Neuronal stem cell (in vitro differentiated cells): ENCODE results near the gene DSCAM.

Experiments
- DNase-seq: peaks from one replicate; pipeline ENCODE4 v3.0.0-alpha.2; 2013; ENCODE audit warnings: low spot score
- H2AFZ ChIP-seq: one replicate; pipeline ENCODE4 v1.6.1; 2013; ENCODE audit warnings: mild to moderate bottlenecking, low read length, inconsistent platforms
- H2AK5ac ChIP-seq: 2 replicates; pipeline ENCODE4 v1.6.1; 2013; ENCODE audit warnings: low read depth, mild to moderate bottlenecking, inconsistent platforms, low read length, moderate library complexity, mixed read lengths
- H2BK120ac ChIP-seq: 2 replicates; pipeline ENCODE4 v1.6.1; 2013; ENCODE audit warnings: low read depth, mild to moderate bottlenecking, inconsistent platforms, low read length, moderate library complexity, mixed read lengths
- H2BK12ac ChIP-seq: one replicate; pipeline ENCODE4 v1.6.1; 2013; ENCODE audit warnings: low read length, inconsistent platforms
- H2BK15ac ChIP-seq: 2 replicates; pipeline ENCODE4 v1.6.1; 2013; ENCODE audit warnings: mild to moderate bottlenecking, low read length, inconsistent platforms, mixed read lengths
- H2BK5ac ChIP-seq: one replicate; pipeline ENCODE4 v1.6.1; 2013; ENCODE audit warnings: inconsistent platforms, mild to moderate bottlenecking, low read length, moderate library complexity
- H3K14ac ChIP-seq: one replicate; pipeline ENCODE4 v1.6.1; 2013; ENCODE audit warnings: low read length, inconsistent platforms
- H3K18ac ChIP-seq: 2 replicates; pipeline ENCODE4 v1.6.1; 2013; ENCODE audit warnings: low read length, inconsistent platforms
- H3K23ac ChIP-seq: 2 replicates; pipeline ENCODE4 v1.6.1; 2013; ENCODE audit warnings: low read depth, mild to moderate bottlenecking, mixed read lengths, low read length, inconsistent platforms; ENCODE audit not compliant: poor library complexity
- H3K27ac ChIP-seq: replicated peaks from 3 replicates; pipeline ENCODE4 v1.5.1; 2013; ENCODE audit warnings: low read length, inconsistent platforms
- H3K27me3 ChIP-seq, 3 experiments: 2 replicates each; pipeline ENCODE4 v1.6.1; 2013; ENCODE audit warnings: low read length in 3 of 3, mild to moderate bottlenecking in 2 of 3, inconsistent platforms in 1 of 3, low read depth in 1 of 3, mixed read lengths in 1 of 3, moderate library complexity in 1 of 3; ENCODE audit not compliant: control insufficient read depth in 3 of 3, insufficient read depth in 3 of 3
- H3K36me3 ChIP-seq, 2 donors: replicated peaks in 1 of 2; 2 replicates each; pipeline ENCODE4 v1.6.1; 2013; ENCODE audit warnings: low read length in 2 of 2; ENCODE audit not compliant: control insufficient read depth in 2 of 2, insufficient read depth in 2 of 2
- H3K4ac ChIP-seq: 2 replicates; pipeline ENCODE4 v1.6.1; 2013; ENCODE audit warnings: inconsistent platforms, mild to moderate bottlenecking, low read length, moderate library complexity
- H3K4me1 ChIP-seq, 2 donors: 1 replicate in 1 of 2; 2 replicates in 1 of 2; pipeline ENCODE4 v1.6.1; 2013; ENCODE audit warnings: low read length in 2 of 2, low read depth in 1 of 2; ENCODE audit not compliant: control insufficient read depth in 2 of 2, insufficient read depth in 1 of 2
- H3K4me2 ChIP-seq: one replicate; pipeline ENCODE4 v1.6.1; 2013; ENCODE audit warnings: mild to moderate bottlenecking, low read length, inconsistent platforms; ENCODE audit not compliant: insufficient read depth, poor library complexity, severe bottlenecking
- H3K4me3 ChIP-seq, 2 donors: 2 replicates each; pipeline ENCODE4 v1.5.1; 2013; ENCODE audit warnings: low read length in 2 of 2, mild to moderate bottlenecking in 2 of 2, inconsistent platforms in 1 of 2, moderate library complexity in 1 of 2
- H3K79me1 ChIP-seq: one replicate; pipeline ENCODE4 v1.6.1; 2013; ENCODE audit warnings: low read depth, mild to moderate bottlenecking, inconsistent platforms, low read length, moderate library complexity
- H3K9ac ChIP-seq: one replicate; pipeline ENCODE4 v1.6.1; 2013; ENCODE audit warnings: mild to moderate bottlenecking, low read depth, low read length, inconsistent platforms; ENCODE audit not compliant: poor library complexity
- H3K9me3 ChIP-seq, 2 donors: replicated peaks in 1 of 2; 2 replicates each; pipeline versions ENCODE3 to v1.6.1; 2013; ENCODE audit warnings: low read length in 2 of 2, mild to moderate bottlenecking in 2 of 2, inconsistent platforms in 1 of 2, low read depth in 1 of 2, mixed read lengths in 1 of 2, moderate library complexity in 1 of 2; ENCODE audit not compliant: control insufficient read depth in 2 of 2, insufficient read depth in 1 of 2
- H4K8ac ChIP-seq: one replicate; pipeline ENCODE4 v1.6.1; 2013; ENCODE audit warnings: low read depth, mild to moderate bottlenecking, inconsistent platforms, low read length, moderate library complexity
- H4K91ac ChIP-seq: one replicate; pipeline ENCODE4 v1.6.1; 2013; ENCODE audit warnings: low read length, low read depth, mild to moderate bottlenecking, inconsistent platforms; ENCODE audit not compliant: poor library complexity
- WGBS, 2 donors: extraction: QIAGEN DNeasy Blood & Tissue Kit; methylation state at CpG; one replicate each; pipeline ENCODE4 v1.1.7; 2013; ENCODE audit warnings: missing lambda C conversion rate in 2 of 2, mixed read lengths in 1 of 2; ENCODE audit not compliant: insufficient read length in 2 of 2, insufficient replicate concordance in 1 of 2; ENCODE audit errors: extremely low coverage in 2 of 2; 5-methylcytosine and 5-hydroxymethylcytosine counted together

Gene DSCAM

DNA sequence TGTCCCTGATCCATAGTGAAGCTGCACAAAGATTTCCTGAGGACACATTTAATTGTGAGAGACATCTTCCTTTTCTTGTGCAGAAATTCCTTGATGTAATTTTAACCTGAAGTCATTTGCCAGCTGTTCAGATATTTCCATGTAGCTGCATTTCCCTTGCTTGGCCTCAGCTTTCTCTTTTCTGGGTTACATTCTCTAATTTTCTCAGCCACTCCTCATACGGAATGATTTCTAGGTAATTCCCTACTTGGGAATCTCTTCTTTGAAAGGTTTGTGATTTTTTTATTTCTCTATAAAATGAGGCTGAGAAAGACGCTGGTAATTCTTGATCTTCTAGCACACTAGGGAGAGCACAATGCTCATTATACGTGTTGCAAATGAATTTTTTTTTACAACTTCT is 780.7 kb downstream of the DSCAM start:
- Histone ChIP-seq H3K27me3 (peaks cover 0 to 2% (median 0%) of the 10 kb centered on the region in 3 experiments), H3K79me1 (no peaks in the 10 kb centered on the region), H2AK5ac (no peak overlapping the region), H3K27ac (no peak overlapping the region), H2BK5ac (no peak overlapping the region), H3K36me3 (no peaks in the 10 kb centered on the region), H3K4ac (no peak overlapping the region), H2BK15ac (no peak overlapping the region), H2AFZ (no peak overlapping the region), H2BK120ac (no peak overlapping the region), H3K9ac (no peak overlapping the region), H3K9me3 (peaks cover 0 to 3% of the 10 kb centered on the region in 2 donors), H4K91ac (no peak overlapping the region), H3K14ac (no peak overlapping the region), H3K18ac (no peak overlapping the region), H3K23ac (no peak overlapping the region), H4K8ac (no peak overlapping the region), H2BK12ac (no peak overlapping the region), H3K4me3 (no peak overlapping the region), H3K4me2 (no peak overlapping the region), H3K4me1 (peaks cover 0 to 5% of the 10 kb centered on the region in 2 donors)
- no CpG with 5 or more reads among the region's 3 CpGs for WGBS, 2 donors
- DNase-seq: no peak

DNA sequence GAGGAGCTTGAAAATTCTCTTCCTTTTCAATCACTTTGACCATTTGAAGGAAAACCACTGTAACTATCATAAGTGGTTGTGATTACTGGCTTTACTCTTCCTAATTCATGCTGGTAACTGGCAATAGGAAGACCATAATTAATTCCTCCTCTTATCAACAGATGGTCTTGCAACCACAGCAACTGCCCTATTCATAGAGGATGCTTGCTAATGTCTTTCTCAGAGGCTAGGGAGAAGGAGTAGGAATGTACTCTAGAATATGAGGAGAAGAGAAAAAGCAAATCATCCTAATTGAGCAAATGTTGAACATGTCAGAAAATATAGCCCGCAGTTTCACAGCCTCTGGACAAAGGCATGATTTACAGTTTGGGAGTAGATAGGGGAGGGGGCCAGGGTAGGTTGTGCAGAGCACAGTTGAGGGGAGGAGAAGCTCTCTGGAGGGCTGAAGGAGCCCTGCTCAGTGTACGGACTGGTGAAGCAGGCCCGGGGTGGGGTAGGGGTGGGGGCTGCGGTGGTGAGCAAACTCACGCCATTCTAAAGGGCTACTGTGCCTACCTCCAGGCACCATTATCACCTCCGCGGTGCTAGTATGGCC is 786.8 kb downstream of the DSCAM start:
- Histone ChIP-seq H3K4me3 (no peak overlapping the region), H3K18ac (no peak overlapping the region), H2BK15ac (no peak overlapping the region), H4K91ac (no peak overlapping the region), H3K36me3 (no peaks in the 10 kb centered on the region), H3K4me1 (peaks cover 0 to 1% of the 10 kb centered on the region in 2 donors), H3K9me3 (no peaks in the 10 kb centered on the region), H3K23ac (no peak overlapping the region), H3K27ac (no peak overlapping the region), H3K4me2 (no peak overlapping the region), H2BK12ac (no peak overlapping the region), H2AFZ (no peak overlapping the region), H3K9ac (no peak overlapping the region), H3K79me1 (no peaks in the 10 kb centered on the region), H4K8ac (no peak overlapping the region), H3K14ac (no peak overlapping the region), H2AK5ac (no peak overlapping the region), H2BK120ac (no peak overlapping the region), H3K4ac (no peak overlapping the region), H2BK5ac (no peak overlapping the region), H3K27me3 (no peaks in the 10 kb centered on the region)
- DNase-seq: no peak
- WGBS, 2 donors: no CpG with 5 or more reads among the region's 7 CpGs

DNA sequence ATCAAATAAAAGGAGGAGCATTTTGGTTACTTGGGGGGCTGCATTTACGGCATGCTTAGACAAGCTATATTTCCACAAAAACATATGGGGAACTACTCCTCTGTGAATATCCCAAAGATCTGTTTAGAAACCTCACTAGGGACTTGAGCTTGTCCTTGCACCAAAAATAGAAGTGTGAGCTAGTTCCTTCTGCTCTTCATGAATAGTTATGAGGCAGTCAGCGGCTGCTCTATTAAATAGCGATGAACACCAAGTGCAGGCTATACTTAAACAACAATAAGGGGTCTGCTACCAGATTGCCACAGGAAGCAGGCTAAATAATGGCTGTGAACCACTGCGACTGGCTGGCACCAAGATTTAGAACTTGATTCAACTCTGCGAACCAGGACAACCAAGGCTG is 789.6 kb downstream of the DSCAM start:
- no peak overlapping the region for H3K4me3 ChIP-seq
- no peaks in the 10 kb centered on the region for H3K9me3 ChIP-seq
- H3K23ac ChIP-seq: no peak overlapping the region
- no peak overlapping the region for H3K4ac ChIP-seq
- H3K4me1 ChIP-seq: peaks cover 0 to 1% of the 10 kb centered on the region in 2 donors
- no peaks in the 10 kb centered on the region for H3K27me3 ChIP-seq
- H4K8ac ChIP-seq: no peak overlapping the region
- H2AFZ ChIP-seq: no peak overlapping the region
- DNase-seq: no peak
- no peak overlapping the region for H3K14ac ChIP-seq
- H2BK120ac ChIP-seq: no peak overlapping the region
- H2AK5ac ChIP-seq: no peak overlapping the region
- no peak overlapping the region for H3K27ac ChIP-seq
- H2BK5ac ChIP-seq: no peak overlapping the region
- no peak overlapping the region for H3K18ac ChIP-seq
- H3K79me1 ChIP-seq: no peaks in the 10 kb centered on the region
- no peak overlapping the region for H3K4me2 ChIP-seq
- H2BK15ac ChIP-seq: no peak overlapping the region
- no peak overlapping the region for H2BK12ac ChIP-seq
- no peaks in the 10 kb centered on the region for H3K36me3 ChIP-seq
- H4K91ac ChIP-seq: no peak overlapping the region
- H3K9ac ChIP-seq: no peak overlapping the region
- WGBS, 2 donors: no CpG with 5 or more reads among the region's 5 CpGs

DNA sequence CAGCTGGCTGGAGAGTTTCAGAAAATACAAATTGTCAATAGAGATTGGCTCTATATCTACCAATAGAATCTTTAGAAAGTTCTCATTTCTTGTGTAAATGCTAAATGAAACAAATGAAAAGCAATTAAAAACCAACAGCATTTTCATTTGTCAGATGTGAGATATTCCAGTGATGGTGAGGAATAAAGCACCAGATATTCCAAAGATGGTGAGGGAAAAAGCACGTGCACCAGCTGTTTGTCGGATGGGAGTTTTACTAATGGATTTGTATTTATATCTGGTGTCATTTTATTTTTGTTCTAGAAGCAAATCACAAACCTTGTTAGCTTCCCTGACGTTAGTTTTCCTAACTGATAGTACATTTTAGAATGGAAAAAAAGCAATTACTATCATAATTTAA is 790.9 kb downstream of the DSCAM start:
- Histone ChIP-seq H2AFZ (no peak overlapping the region), H3K9ac (no peak overlapping the region), H4K91ac (no peak overlapping the region), H3K18ac (no peak overlapping the region), H3K14ac (no peak overlapping the region), H3K4me3 (no peak overlapping the region), H3K79me1 (no peaks in the 10 kb centered on the region), H3K9me3 (no peaks in the 10 kb centered on the region), H3K23ac (no peak overlapping the region), H2BK15ac (no peak overlapping the region), H3K36me3 (no peaks in the 10 kb centered on the region), H3K27ac (no peak overlapping the region), H3K4me2 (no peak overlapping the region), H3K4me1 (no peaks in the 10 kb centered on the region), H3K4ac (no peak overlapping the region), H2BK5ac (no peak overlapping the region), H4K8ac (no peak overlapping the region), H3K27me3 (no peaks in the 10 kb centered on the region), H2BK120ac (no peak overlapping the region), H2AK5ac (no peak overlapping the region), H2BK12ac (no peak overlapping the region)
- WGBS, 2 donors: no CpG with 5 or more reads among the region's 3 CpGs
- no peak for DNase-seq
